Memory B cell (primary cell): ENCODE results near the gene PRICKLE2.
A peak's percentile ranks its signal among the peaks of the same experiment; 100 is the strongest.

ENCODE experiments used
- ATAC-seq: fragments of 150-1000 bp; cut with Tn5 transposase; 2 replicates; pipeline ENCODE4 v1.10.0; 2021; ENCODE audit warnings: low read depth, mild to moderate bottlenecking, moderate library complexity
- DNase-seq, 2 donors: peaks; one replicate each; pipeline ENCODE4 v3.0.0; 2022; ENCODE audit warnings: low spot score in 2 of 2
- H3K27ac Mint-ChIP-seq: one replicate; pipeline ENCODE4 v1.8.0; 2022; ENCODE audit warnings: mild to moderate bottlenecking, moderate library complexity, mixed read lengths
- H3K27me3 Mint-ChIP-seq: one replicate; pipeline ENCODE4 v1.8.0; 2022; ENCODE audit warnings: mixed read lengths
- H3K36me3 Mint-ChIP-seq: one replicate; pipeline ENCODE4 v1.8.0; 2022; ENCODE audit warnings: mild to moderate bottlenecking, mixed read lengths
- H3K4me1 Mint-ChIP-seq: one replicate; pipeline ENCODE4 v1.8.0; 2022; ENCODE audit warnings: mixed read lengths
- H3K4me3 Mint-ChIP-seq: one replicate; pipeline ENCODE4 v1.8.0; 2022; ENCODE audit warnings: mild to moderate bottlenecking, moderate library complexity, mixed read lengths
- H3K9me3 Mint-ChIP-seq: one replicate; pipeline ENCODE4 v1.8.0; 2022; ENCODE audit warnings: mixed read lengths

Gene PRICKLE2

DNA sequence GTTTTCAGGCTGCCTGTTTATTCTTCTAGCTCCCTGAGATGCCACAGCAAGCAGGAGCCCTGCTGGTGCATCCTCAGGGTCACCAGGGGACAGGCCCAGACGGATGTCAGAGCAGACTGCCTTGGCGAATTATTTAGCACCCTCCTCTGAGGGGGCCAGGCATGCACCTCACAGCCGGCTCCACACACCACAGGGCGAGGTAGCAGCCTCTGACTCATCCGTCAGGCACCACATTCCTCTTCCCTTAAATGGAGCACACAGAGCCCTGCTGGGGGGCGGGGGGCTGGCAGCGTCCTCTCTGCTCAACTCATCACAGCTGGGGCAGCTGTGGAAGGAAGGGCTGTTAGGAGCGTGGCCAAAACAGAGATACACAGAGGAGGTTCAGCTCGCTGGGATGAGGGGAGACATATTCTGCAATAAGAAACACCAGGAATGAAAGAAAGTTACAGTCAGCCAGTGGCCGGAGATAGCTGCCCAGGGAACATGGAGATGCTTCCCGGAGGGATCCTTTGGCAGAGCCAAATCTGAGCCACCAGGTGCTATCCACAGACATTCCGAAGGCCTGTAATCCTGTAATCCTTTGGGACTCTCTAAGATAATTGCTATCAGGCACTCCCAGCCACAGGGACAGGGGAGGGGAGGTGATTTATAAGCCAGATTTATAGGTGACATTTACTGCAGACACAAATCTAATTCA lies 13.9 kb upstream of the PRICKLE2 start:
- Mint-ChIP-seq H3K4me3 (no peak overlapping the region), H3K36me3 (peaks cover 2% of the 10 kb centered on the region), H3K27me3 (peaks cover 6% of the 10 kb centered on the region)

DNA sequence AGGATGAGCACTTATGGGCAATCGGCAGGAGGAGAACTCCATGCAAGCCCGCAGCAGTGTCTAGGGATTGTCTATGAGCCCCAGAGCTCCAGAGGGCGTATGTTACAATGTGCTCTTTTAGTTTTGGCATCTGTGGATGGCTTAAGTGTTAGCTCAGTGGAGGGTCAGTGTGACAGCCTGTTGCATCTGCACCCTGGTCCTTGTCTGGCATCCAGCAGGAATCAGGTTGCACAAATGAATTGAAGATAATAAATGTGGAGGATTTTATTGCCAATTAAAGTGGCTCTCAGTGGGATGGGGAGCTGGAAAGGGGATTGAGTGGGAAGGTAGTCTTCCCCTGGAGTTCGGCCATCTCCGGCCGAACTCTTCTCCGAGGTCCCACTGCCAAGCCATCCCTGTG lies 11.8 kb upstream of the PRICKLE2 start:
- ATAC-seq (no peak), DNase-seq (no peak)
- peaks cover 2% of the 10 kb centered on the region for H3K9me3 Mint-ChIP-seq
- peaks cover 2% of the 10 kb centered on the region for H3K36me3 Mint-ChIP-seq
- peaks cover 6% of the 10 kb centered on the region for H3K27me3 Mint-ChIP-seq
- no peak overlapping the region for H3K4me3 Mint-ChIP-seq
- no peaks in the 10 kb centered on the region for H3K4me1 Mint-ChIP-seq
- no peak overlapping the region for H3K27ac Mint-ChIP-seq

More for the DNA sequence above, 13.9 kb upstream of the PRICKLE2 start:
- H3K27ac Mint-ChIP-seq = no peak overlapping the region
- ATAC-seq (no peak), DNase-seq (no peak)
- peaks cover 2% of the 10 kb centered on the region for H3K9me3 Mint-ChIP-seq
- H3K4me1 Mint-ChIP-seq = no peaks in the 10 kb centered on the region

DNA sequence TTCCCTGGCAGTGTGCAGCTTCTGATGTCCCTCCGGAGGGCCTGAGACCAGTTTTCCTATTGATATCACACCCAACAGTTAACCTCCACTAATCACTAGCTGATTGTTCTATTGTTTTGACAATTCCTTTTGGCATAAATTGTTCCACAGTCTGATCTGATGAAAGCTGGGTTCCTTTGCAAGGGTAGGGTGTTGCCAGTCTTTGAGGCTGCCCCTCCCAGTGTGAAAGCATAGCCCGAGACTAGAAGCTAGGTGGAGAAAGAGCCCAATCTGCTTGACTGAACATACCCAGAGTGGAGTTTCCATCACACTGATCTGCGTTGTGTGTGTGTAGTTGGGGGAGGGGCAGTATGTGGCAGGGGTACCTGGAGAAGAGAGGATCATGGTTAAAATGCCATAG lies 10.3 kb upstream of the PRICKLE2 start:
- Mint-ChIP-seq H3K4me1 (no peaks in the 10 kb centered on the region), H3K4me3 (no peak overlapping the region), H3K9me3 (peaks cover 2% of the 10 kb centered on the region), H3K36me3 (peaks cover 2% of the 10 kb centered on the region), H3K27ac (no peak overlapping the region), H3K27me3 (peaks cover 6% of the 10 kb centered on the region)
- DNase-seq = no peak
- ATAC-seq = no peak

DNA sequence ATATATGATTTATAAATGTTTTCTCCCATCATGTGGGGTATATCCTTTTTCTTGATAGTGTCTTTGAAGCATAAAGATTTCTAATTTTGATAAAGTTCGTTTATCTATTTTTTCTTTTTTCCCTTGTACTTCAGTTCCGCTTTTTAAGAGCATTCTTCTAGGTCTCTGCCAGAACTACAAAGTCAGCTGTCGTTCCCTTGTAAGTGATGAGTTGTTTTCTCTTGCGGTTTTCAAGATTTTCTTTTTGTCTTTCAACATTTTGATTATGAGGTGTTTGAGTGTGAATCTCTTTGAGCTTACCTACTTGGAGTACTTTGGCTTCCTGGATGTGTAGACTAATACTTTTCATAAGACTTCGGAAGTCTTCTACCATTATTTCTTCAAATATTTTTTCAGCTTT lies 9.3 kb upstream of the PRICKLE2 start:
- H3K27ac Mint-ChIP-seq = no peak overlapping the region
- no peak overlapping the region for H3K4me3 Mint-ChIP-seq
- ATAC-seq (no peak), DNase-seq (no peak)
- H3K36me3 Mint-ChIP-seq = peaks cover 2% of the 10 kb centered on the region
- no peaks in the 10 kb centered on the region for H3K4me1 Mint-ChIP-seq
- H3K27me3 Mint-ChIP-seq = peaks cover 6% of the 10 kb centered on the region
- H3K9me3 Mint-ChIP-seq = peaks cover 2% of the 10 kb centered on the region

DNA sequence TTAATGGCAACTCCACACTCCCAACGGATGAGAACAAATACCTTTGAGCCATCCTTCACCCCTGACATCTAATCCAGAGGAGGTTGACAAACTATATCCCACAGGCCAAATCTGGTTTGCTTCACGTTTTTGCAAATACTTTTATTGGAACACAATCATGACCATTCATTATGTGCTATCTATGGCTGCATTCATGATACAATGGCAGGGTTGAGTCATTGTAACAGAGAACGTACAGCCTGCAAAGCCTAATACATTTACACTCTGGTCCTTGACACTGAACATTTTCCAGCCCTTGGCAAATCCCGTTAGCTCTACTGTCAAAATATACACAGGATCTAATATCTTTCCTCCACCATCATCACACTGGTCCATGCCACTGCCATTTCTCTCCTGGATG lies 7.6 kb upstream of the PRICKLE2 start:
- peaks cover 2% of the 10 kb centered on the region for H3K9me3 Mint-ChIP-seq
- no peak overlapping the region for H3K27ac Mint-ChIP-seq
- no peak for ATAC-seq
- H3K36me3 Mint-ChIP-seq = peaks cover 2% of the 10 kb centered on the region
- H3K4me3 Mint-ChIP-seq = no peak overlapping the region
- peaks cover 3% of the 10 kb centered on the region for H3K27me3 Mint-ChIP-seq
- H3K4me1 Mint-ChIP-seq = no peaks in the 10 kb centered on the region
- no peak for DNase-seq

DNA sequence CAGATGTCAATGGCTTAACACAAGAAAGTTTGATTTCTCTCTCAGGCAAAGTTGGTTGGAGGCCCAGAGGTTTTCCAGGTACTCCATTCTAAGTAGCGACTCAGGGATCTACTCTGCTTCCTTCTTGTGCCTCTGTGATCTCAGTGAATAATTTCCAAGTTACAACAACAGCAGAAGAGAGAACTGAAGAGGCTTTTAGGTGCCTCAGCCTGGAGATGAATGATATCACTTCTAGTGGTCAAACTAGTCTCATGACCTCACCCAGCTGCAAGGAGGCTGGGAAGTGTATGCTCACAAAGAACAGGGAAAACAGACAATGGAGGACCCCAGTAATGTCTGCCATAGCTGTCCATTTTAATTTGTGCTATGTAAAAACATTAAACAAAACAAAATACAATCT lies 4.6 kb upstream of the PRICKLE2 start:
- DNase-seq = no peak
- Mint-ChIP-seq H3K4me1 (peaks cover 5% of the 10 kb centered on the region), H3K4me3 (no peak overlapping the region), H3K36me3 (no peaks in the 10 kb centered on the region), H3K9me3 (no peaks in the 10 kb centered on the region), H3K27me3 (peaks cover 2% of the 10 kb centered on the region), H3K27ac (no peak overlapping the region)
- ATAC-seq = no peak

DNA sequence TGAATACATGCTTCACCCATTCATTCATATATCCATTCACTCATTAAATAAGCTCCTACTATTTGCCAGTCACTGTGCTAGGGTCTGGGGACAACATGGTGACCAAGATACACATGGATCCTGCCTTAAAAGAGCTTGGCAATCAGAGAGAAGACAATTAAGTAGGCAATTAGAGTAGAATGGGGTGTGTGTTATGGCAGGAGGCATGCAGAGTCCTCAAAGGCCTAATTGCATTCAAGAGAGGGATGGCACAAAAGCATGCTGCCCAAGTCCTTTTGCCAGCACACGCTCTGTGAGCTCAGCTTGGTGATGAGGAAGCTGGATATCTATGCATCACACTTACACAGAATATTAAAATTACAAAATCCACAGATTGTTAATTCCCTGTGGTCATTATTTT lies 2.8 kb upstream of the PRICKLE2 start:
- Mint-ChIP-seq H3K4me1 (peaks cover 9% of the 10 kb centered on the region), H3K27ac (no peak overlapping the region), H3K27me3 (peaks cover under 1% of the 10 kb centered on the region), H3K36me3 (no peaks in the 10 kb centered on the region), H3K9me3 (no peaks in the 10 kb centered on the region), H3K4me3 (no peak overlapping the region)
- DNase-seq (no peak), ATAC-seq (no peak)

DNA sequence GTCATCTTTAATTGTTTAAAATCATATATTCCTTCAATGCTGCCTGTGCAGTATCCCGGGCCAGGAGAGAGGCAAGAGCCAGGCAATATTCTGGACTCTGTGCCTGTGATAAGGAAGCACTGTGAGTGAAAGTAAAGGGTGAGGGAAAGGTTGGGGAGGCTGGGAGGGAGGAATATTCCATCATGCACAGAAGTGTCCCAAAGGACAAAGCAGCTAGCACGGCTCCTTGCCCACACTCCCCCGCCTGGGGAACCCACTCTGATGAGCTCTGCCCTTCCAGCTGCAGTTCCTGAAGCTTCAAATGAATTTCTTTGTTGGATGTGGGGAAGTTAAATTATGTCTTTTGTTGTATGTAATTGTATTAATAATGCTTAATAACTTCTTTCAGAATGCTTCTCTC lies 1.5 kb upstream of the PRICKLE2 start:
- Mint-ChIP-seq H3K4me3 (no peak overlapping the region), H3K27ac (no peak overlapping the region), H3K4me1 (peaks cover 13% of the 10 kb centered on the region), H3K9me3 (no peaks in the 10 kb centered on the region), H3K36me3 (no peaks in the 10 kb centered on the region), H3K27me3 (no peaks in the 10 kb centered on the region)
- DNase-seq (no peak), ATAC-seq (no peak)

DNA sequence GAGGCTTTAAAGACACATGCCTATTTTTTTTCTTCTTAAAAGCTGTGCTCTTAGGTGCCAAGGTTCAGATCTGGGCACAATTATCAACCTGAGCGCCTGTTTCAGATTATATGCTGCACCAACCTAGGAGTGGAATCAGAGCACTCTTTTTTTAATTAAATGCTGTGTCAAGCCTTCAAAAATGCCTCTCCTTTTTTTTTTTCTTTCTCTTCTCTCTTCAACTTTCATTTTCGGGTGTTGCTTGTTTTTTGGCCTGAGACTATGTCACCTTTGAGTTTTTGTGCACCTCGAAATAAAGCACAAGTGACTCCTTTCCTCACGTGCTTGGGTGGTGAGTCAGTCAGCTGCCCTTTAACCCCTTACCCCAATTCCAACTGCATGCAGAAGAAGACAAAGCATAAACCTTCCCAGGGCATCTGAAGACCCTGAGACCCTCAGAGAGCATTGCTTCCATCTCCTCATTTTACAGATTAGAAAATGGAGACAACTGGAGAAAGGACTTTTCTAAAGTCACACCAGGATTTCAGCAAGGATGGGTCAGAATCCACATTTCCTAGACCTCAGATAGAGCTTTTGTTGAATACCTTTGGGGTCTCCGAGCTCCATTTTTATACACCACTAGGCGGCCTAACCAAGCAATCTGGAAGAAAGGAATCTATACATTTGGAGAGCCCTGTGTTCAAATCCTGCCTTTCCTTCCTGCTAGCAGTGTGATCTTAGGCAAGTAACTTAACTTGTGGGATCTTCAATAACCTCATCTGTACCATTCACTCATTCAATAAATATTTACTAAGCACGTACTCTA lies 631 bp upstream of the PRICKLE2 start:
- Mint-ChIP-seq H3K36me3 (no peaks in the 10 kb centered on the region), H3K27ac (peak overlapping the region; percentile 90), H3K9me3 (no peaks in the 10 kb centered on the region), H3K4me3 (peak overlapping the region; percentile 91), H3K4me1 (peaks cover 18% of the 10 kb centered on the region), H3K27me3 (no peaks in the 10 kb centered on the region)
- DNase-seq (no peak), ATAC-seq (peak; percentile 43)

DNA sequence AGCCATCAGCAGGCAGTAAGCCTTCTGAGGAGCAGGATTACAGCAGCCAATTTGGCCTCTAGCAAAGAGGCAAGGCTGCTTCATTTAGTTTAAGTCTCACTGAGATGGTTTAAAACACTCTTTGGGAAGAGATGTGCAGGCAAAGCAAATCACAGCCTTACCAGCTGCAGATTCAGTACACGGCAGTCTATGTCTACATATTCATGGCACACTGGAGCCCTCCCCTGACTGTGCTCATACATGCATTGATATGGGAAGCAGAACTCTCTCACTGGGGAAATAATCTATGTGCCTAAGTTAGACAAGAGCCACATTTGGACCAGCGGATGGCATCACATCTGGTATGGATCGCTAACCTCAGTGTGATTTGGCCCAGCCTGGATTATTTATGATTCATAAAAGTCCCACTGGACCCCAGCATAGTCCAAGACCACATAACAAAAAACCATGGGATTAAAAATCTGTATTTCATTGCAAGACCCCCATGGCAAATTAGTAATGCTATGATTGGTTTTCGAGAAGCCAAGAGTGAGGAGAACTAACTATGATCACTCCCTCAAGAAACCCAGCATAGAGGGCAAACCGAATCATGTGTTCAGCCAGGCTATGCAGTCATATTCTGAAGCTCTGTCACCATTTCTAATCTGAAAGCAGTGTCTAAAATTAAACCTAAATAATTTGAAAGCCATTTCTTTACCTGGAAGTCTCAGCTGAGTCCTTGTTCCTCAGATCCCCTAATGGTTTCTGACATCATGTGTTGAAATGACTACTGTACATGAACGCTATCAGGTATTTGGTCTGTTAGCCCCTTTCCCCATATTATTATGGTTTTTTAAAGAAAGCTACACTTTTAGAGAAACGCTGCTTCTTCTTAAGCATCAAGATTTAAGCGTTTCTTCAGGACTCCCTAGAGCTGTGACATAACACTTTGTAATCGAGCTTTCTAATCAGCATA lies 1.2 kb downstream of the PRICKLE2 start:
- H3K27ac Mint-ChIP-seq = peak overlapping the region; percentile 90

DNA sequence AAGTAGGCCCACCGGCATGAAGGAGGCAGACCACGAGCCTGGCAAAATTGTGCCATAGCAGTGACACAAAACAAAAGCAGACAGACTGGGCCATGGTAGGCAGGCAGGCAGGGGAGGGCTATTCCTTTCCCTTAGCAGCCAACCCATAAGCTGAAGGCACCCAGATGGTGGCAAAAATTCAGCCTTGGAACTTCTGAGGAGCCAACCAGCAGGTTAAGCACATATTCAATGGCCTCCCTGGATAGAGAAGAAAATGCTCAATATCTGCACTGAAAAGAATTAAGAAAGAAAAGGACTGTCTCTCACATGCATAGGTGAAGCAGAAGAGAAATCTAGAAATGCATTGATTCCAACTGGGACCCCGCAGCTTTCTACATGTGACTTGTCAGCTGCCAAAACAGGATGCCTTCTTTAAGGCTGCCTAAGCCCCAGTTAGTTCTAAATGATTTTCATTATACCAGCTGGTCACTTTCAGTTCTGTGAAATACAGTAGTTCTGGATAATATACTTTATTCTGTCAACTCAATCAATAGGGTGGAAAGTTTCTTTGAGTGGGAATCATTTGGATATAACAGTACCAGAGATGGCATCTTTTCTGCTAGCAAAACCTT lies 2.7 kb downstream of the PRICKLE2 start:
- ATAC-seq = no peak
- Mint-ChIP-seq H3K4me1 (peaks cover 18% of the 10 kb centered on the region), H3K27ac (no peak overlapping the region), H3K27me3 (no peaks in the 10 kb centered on the region), H3K36me3 (no peaks in the 10 kb centered on the region), H3K9me3 (no peaks in the 10 kb centered on the region), H3K4me3 (peak overlapping the region; percentile 30)
- no peak for DNase-seq

More for the DNA sequence above, 1.2 kb downstream of the PRICKLE2 start:
- ATAC-seq = no peak
- H3K27me3 Mint-ChIP-seq = no peaks in the 10 kb centered on the region
- no peaks in the 10 kb centered on the region for H3K36me3 Mint-ChIP-seq
- H3K4me3 Mint-ChIP-seq = peak overlapping the region; percentile 91
- H3K9me3 Mint-ChIP-seq = no peaks in the 10 kb centered on the region
- no peak for DNase-seq
- H3K4me1 Mint-ChIP-seq = peaks cover 18% of the 10 kb centered on the region

DNA sequence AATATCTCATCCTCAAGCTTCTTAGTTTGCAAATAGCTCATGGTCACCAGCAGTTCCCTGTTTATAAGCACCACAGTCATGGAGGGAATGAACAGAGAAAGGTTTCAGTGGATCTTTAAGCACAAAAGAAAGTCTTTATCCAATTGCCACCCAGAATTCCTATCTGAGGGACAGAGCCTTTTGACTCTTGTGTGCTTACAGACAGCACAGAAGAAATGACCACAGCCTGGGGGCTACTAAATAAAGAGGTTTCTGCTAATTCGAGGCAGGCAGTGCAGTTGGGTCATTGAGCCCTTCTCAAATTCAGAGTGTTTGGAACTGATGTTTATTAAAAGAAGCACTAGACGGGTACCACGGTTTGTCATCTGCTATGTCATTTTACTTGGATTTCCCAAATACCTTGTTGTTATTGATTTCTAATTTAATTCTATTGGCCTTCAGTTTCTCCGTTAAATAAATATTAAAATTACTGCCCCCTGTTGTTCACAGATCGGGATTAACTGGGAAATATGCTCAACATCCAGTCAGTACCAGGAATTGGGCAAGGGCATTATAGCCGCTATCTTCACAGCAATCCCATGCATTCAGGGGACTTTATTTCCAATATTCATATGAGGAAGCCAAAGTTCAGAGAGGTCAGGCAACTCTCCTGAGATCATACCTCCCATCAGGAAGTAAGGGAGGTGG lies 3.6 kb downstream of the PRICKLE2 start:
- no peak overlapping the region for H3K27ac Mint-ChIP-seq
- H3K27me3 Mint-ChIP-seq = no peaks in the 10 kb centered on the region
- DNase-seq (no peak), ATAC-seq (no peak)
- H3K4me1 Mint-ChIP-seq = peaks cover 18% of the 10 kb centered on the region
- no peaks in the 10 kb centered on the region for H3K36me3 Mint-ChIP-seq
- no peaks in the 10 kb centered on the region for H3K9me3 Mint-ChIP-seq
- H3K4me3 Mint-ChIP-seq = no peak overlapping the region

DNA sequence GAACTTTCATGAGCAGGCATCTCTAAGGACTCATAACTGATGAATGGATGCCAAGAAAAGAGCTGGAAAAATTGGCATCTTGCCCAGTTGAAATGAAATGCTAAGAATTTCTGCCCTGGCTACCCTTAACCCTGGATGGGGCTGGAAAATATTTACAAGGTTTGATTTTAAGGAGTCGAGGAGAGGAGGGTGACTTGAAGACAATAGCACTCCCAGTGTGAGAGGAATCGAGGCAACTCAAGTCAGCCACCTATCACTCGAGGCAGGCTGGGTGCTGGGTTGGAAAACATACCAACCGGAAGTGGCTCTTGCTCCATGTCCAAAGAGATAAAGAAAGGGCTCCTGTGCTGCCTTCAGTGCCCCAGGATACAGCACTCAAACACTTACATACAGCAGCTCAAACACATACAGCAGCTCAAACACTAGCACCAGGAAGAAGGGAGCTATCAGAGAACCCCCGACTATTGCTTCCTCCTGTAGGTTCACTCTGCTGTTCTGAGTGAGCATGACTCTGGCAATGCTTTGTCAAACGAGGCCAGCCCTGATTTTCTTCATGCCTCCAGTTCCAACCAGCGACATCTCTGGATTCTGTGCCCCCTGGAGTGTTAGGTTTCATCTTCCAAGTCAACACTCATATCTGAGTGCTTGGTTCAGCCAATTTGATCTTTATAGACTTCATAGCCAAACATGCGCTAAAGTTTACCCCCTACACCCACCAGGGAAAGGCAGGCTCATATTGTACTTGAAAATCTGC lies 4.9 kb downstream of the PRICKLE2 start:
- H3K4me3 Mint-ChIP-seq = no peak overlapping the region
- no peak overlapping the region for H3K27ac Mint-ChIP-seq
- H3K4me1 Mint-ChIP-seq = peaks cover 16% of the 10 kb centered on the region
- no peak for ATAC-seq
- no peak for DNase-seq
- no peaks in the 10 kb centered on the region for H3K9me3 Mint-ChIP-seq
- no peaks in the 10 kb centered on the region for H3K27me3 Mint-ChIP-seq
- H3K36me3 Mint-ChIP-seq = no peaks in the 10 kb centered on the region
